WTC11 (cell line): ENCODE data around the gene LAMTOR1. TPM values are rescaled to one million over a fixed set of nuclear protein-coding genes. Genes with fewer than 3 reads are reported as not detected.

Source experiments
- ATAC-seq: fragments of 200-7000 bp; cut with Tn5 transposase; 2 replicates; pipeline ENCODE4 v1.10.0; 2021; ENCODE audit warnings: mild to moderate bottlenecking, moderate library complexity
- CTCF ChIA-PET: fragments of 300-600 bp; sonication (Branson Sonifier 250); formaldehyde crosslinking; loops from one replicate; lab custom pipeline; 2021; ENCODE audit warnings: antibody characterized with exemption; lab: Charles Lee
- POLR2A ChIA-PET: fragments of 350-600 bp; sonication (Branson Sonifier 250); formaldehyde crosslinking; loops from one replicate; lab custom pipeline; 2021; ENCODE audit warnings: antibody characterized with exemption; lab: Charles Lee
- DNase-seq: peaks from one replicate; pipeline ENCODE4 v3.0.0; 2021; ENCODE audit warnings: low spot score
- H3K27ac Mint-ChIP-seq: 2 replicates; pipeline ENCODE4 v1.8.0; 2021; ENCODE audit warnings: mixed read lengths
- H3K27me3 Mint-ChIP-seq: 2 replicates; pipeline ENCODE4 v1.8.0; 2021; ENCODE audit warnings: low read depth, mild to moderate bottlenecking, moderate library complexity, mixed read lengths
- H3K36me3 Mint-ChIP-seq: 2 replicates; pipeline ENCODE4 v1.8.0; 2021; ENCODE audit warnings: mixed read lengths
- H3K4me1 Mint-ChIP-seq: 2 replicates; pipeline ENCODE4 v1.8.0; 2022; ENCODE audit warnings: mixed read lengths
- H3K4me3 Mint-ChIP-seq: 2 replicates; pipeline ENCODE4 v1.8.0; 2021; ENCODE audit warnings: mild to moderate bottlenecking, moderate library complexity, mixed read lengths
- H3K9me3 Mint-ChIP-seq: 2 replicates; pipeline ENCODE4 v1.8.0; 2021; ENCODE audit warnings: mixed read lengths
- ATF1 ChIP-seq: sonication (generic); formaldehyde crosslinking; IDR thresholded peaks from 2 replicates; pipeline ENCODE4 v1.8.1; 2023; ENCODE audit warnings: mild to moderate bottlenecking, moderate library complexity, missing genetic modification reagents
- CBFB ChIP-seq: sonication (generic); formaldehyde crosslinking; IDR thresholded peaks from 2 replicates; pipeline ENCODE4 v1.8.1; 2022; ENCODE audit warnings: mild to moderate bottlenecking, low read depth, missing genetic modification reagents
- EMX1 ChIP-seq: fragments of 250-450 bp; sonication (Bioruptor Pico); IDR thresholded peaks from 2 replicates; pipeline ENCODE4 v1.8.0; 2021; ENCODE audit warnings: mild to moderate bottlenecking
- HMGA2 ChIP-seq: fragments of 250-450 bp; sonication (Bioruptor Pico); IDR thresholded peaks from 2 replicates; pipeline ENCODE4 v1.4.0; 2021; ENCODE audit warnings: mild to moderate bottlenecking, moderate library complexity
- JAZF1 ChIP-seq: fragments of 250-450 bp; sonication (Bioruptor Pico); IDR thresholded peaks from 2 replicates; pipeline ENCODE4 v1.9.0; 2021; ENCODE audit warnings: moderate library complexity, mild to moderate bottlenecking, inconsistent platforms
- NR2C2 ChIP-seq: sonication (generic); formaldehyde crosslinking; IDR thresholded peaks from 2 replicates; pipeline ENCODE4 v1.8.0; 2022; ENCODE audit warnings: mild to moderate bottlenecking, missing genetic modification reagents
- ZNF219 ChIP-seq: sonication (generic); formaldehyde crosslinking; IDR thresholded peaks from 2 replicates; pipeline ENCODE4 v1.8.0; 2023; ENCODE audit warnings: missing genetic modification reagents, mild to moderate bottlenecking, borderline replicate concordance
- ZNF232 ChIP-seq: sonication (generic); formaldehyde crosslinking; IDR thresholded peaks from 2 replicates; pipeline ENCODE4 v1.8.0; 2022; ENCODE audit warnings: mild to moderate bottlenecking, missing genetic modification reagents
- ZNF317 ChIP-seq: sonication (generic); formaldehyde crosslinking; IDR thresholded peaks from 2 replicates; pipeline ENCODE4 v1.8.1; 2023; ENCODE audit warnings: low read depth, mild to moderate bottlenecking, moderate library complexity, missing genetic modification reagents, borderline replicate concordance
- ZNF423 ChIP-seq: fragments of 250-450 bp; sonication (Bioruptor Pico); IDR thresholded peaks from 2 replicates; pipeline ENCODE4 v2.1.2; 2022; ENCODE audit warnings: mild to moderate bottlenecking, moderate library complexity
- total RNA-seq: library from RNA; stranded (reverse); gene quantifications from 3 replicates; pipeline ENCODE4 v1.2.3, GENCODE V29; 2021
- TF ChIP-seq, protein P1 (sequence below): fragments of 250-450 bp; sonication (Bioruptor Pico); IDR thresholded peaks from 2 replicates; pipeline ENCODE4 v2.1.2; 2022; ENCODE audit warnings: mild to moderate bottlenecking, moderate library complexity
- TF ChIP-seq, protein P2 (sequence below): sonication (generic); formaldehyde crosslinking; IDR thresholded peaks from 2 replicates; pipeline ENCODE4 v1.8.1; 2023; ENCODE audit warnings: mild to moderate bottlenecking, moderate library complexity, missing genetic modification reagents
- TF ChIP-seq, protein P3 (sequence below): sonication (generic); formaldehyde crosslinking; IDR thresholded peaks from 2 replicates; pipeline ENCODE4 v1.8.1; 2022; ENCODE audit warnings: mild to moderate bottlenecking, missing genetic modification reagents, moderate library complexity, borderline replicate concordance
- TF ChIP-seq, protein P4 (sequence below): sonication (generic); formaldehyde crosslinking; IDR thresholded peaks from 2 replicates; pipeline ENCODE4 v1.8.0; 2023; ENCODE audit warnings: missing genetic modification reagents
- TF ChIP-seq, protein P5 (sequence below): sonication (generic); formaldehyde crosslinking; IDR thresholded peaks from 2 replicates; pipeline ENCODE4 v1.8.0; 2023; ENCODE audit warnings: missing genetic modification reagents, mild to moderate bottlenecking, borderline replicate concordance
- TF ChIP-seq, protein P6 (sequence below): sonication (generic); formaldehyde crosslinking; IDR thresholded peaks from 2 replicates; pipeline ENCODE4 v1.8.1; 2023; ENCODE audit warnings: mild to moderate bottlenecking, missing genetic modification reagents
- TF ChIP-seq, protein P7 (sequence below): sonication (generic); formaldehyde crosslinking; conservative IDR thresholded peaks from 2 replicates; pipeline ENCODE4 v1.8.1; 2022; ENCODE audit warnings: mild to moderate bottlenecking, missing genetic modification reagents

LAMTOR1 gene
- total RNA-seq, 1 experiment from 2014 or later, result 79.4 TPM

DNA sequence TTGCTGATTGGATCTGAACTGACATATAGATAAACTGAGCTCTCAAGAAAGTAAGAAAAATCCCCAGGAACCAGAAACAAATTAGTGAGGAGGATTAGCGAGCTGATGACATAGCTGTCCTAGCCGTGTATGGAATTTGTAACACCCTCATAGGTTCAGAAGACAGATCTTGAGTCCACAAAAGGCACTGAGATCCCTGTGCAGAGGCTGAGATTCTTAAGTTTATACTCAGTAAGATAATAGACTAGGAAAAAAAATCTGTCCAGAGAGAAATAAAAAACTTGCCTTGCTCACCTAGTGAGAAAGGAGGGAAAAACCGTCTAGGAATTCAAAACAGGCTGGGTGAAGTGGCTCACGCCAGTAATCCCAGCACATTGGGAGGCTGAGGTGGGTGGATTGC lies 27.3 kb downstream of the LAMTOR1 start (continued):
- TF ChIP-seq, protein P1, sequence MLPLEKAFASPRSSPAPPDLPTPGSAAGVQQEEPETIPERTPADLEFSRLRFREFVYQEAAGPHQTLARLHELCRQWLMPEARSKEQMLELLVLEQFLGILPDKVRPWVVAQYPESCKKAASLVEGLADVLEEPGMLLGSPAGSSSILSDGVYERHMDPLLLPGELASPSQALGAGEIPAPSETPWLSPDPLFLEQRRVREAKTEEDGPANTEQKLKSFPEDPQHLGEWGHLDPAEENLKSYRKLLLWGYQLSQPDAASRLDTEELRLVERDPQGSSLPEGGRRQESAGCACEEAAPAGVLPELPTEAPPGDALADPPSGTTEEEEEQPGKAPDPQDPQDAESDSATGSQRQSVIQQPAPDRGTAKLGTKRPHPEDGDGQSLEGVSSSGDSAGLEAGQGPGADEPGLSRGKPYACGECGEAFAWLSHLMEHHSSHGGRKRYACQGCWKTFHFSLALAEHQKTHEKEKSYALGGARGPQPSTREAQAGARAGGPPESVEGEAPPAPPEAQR (CRISPR knock-in tag), result no peak
- no peak for TF ChIP-seq CBFB (CRISPR knock-in tag)
- TF ChIP-seq, protein P2, sequence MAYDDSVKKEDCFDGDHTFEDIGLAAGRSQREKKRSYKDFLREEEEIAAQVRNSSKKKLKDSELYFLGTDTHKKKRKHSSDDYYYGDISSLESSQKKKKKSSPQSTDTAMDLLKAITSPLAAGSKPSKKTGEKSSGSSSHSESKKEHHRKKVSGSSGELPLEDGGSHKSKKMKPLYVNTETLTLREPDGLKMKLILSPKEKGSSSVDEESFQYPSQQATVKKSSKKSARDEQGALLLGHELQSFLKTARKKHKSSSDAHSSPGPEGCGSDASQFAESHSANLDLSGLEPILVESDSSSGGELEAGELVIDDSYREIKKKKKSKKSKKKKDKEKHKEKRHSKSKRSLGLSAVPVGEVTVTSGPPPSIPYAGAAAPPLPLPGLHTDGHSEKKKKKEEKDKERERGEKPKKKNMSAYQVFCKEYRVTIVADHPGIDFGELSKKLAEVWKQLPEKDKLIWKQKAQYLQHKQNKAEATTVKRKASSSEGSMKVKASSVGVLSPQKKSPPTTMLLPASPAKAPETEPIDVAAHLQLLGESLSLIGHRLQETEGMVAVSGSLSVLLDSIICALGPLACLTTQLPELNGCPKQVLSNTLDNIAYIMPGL (CRISPR knock-in tag), result no peak
- TF ChIP-seq ZNF219 (CRISPR knock-in tag), result no peak

DNA sequence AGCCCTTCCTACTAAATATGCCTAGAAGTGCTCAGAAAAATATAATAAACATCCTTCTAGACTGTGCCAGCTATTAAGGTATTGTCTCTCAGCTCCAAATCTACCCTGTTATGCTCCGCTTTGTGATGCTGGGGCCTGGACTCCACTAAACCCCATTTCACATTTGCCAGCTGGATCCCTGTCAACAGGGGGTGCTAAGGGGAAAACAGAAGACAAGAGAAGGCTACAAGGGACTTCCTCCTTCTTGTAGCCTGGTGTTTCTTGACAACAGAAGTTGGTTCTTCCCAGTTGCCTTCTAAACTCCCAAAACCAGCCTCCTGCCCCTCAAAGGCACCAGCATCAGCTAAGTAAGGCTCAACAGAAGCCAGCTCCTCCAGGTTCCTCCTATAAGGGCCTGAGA lies 28.0 kb downstream of the LAMTOR1 start:
- peak; percentile 67 for ATAC-seq
- H3K27me3 Mint-ChIP-seq, result no peaks in the 10 kb centered on the region
- DNase-seq, result no peak
- no peaks in the 10 kb centered on the region for H3K9me3 Mint-ChIP-seq
- peak overlapping the region; percentile 55 for H3K27ac Mint-ChIP-seq
- ChIA-PET CTCF (interaction anchor here (1.0 to 4.5 kb wide), 9 partner anchors 9 to 60 kb away, joined by 3 to 26 read pairs (median 6); no protein-coding TSS in a partner anchor), POLR2A (no interaction called here)
- no peak for TF ChIP-seq ZNF317 (CRISPR knock-in tag)
- no peak for TF ChIP-seq ZNF232
- H3K4me1 Mint-ChIP-seq, result peaks cover 42% of the 10 kb centered on the region
- H3K4me3 Mint-ChIP-seq, result no peak overlapping the region
- H3K36me3 Mint-ChIP-seq, result peaks cover 7% of the 10 kb centered on the region; the same call in 1 of the 2 replicates

DNA sequence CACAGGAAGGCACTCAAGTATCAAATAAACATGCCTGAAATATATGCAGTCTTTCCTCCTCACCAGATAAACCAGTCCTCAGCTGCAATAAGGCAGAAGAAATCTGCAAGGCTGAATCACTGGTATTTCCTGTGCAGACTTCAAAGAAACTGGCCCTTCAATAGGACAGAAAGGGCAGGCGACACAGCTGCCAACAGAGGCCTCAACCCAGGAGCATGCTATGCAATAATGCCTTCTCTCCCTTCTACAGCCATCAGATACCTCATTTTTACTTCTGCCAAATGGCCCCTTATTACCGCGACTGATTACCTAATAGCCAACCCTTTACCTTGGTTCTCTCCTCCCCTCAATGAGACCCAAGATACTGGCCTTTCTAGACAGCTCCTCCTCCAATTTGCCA lies 30.7 kb downstream of the LAMTOR1 start:
- ChIA-PET CTCF (interaction anchor here (0.7 to 5.1 kb wide), 4 partner anchors 13 to 47 kb away, joined by 3 to 28 read pairs (median 4); no protein-coding TSS in a partner anchor), POLR2A (interaction anchor here (0.6 kb wide), 1 partner anchor 112 kb away, joined by 3 read pairs; no protein-coding TSS in a partner anchor)
- DNase-seq, result no peak
- no peak for ATAC-seq
- Mint-ChIP-seq H3K36me3 (peaks cover 15% of the 10 kb centered on the region), H3K4me3 (no peak overlapping the region), H3K4me1 (peaks cover 45% of the 10 kb centered on the region), H3K27ac (peak overlapping the region; percentile 79), H3K27me3 (no peaks in the 10 kb centered on the region), H3K9me3 (no peaks in the 10 kb centered on the region)
- TF ChIP-seq, protein P3, sequence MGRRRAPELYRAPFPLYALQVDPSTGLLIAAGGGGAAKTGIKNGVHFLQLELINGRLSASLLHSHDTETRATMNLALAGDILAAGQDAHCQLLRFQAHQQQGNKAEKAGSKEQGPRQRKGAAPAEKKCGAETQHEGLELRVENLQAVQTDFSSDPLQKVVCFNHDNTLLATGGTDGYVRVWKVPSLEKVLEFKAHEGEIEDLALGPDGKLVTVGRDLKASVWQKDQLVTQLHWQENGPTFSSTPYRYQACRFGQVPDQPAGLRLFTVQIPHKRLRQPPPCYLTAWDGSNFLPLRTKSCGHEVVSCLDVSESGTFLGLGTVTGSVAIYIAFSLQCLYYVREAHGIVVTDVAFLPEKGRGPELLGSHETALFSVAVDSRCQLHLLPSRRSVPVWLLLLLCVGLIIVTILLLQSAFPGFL (CRISPR knock-in tag), result no peak
- TF ChIP-seq EMX1 (CRISPR knock-in tag), result no peak
- TF ChIP-seq, protein P4, sequence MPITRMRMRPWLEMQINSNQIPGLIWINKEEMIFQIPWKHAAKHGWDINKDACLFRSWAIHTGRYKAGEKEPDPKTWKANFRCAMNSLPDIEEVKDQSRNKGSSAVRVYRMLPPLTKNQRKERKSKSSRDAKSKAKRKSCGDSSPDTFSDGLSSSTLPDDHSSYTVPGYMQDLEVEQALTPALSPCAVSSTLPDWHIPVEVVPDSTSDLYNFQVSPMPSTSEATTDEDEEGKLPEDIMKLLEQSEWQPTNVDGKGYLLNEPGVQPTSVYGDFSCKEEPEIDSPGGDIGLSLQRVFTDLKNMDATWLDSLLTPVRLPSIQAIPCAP (CRISPR knock-in tag), result no peak
- no peak for TF ChIP-seq NR2C2 (CRISPR knock-in tag)
- TF ChIP-seq, protein P5, sequence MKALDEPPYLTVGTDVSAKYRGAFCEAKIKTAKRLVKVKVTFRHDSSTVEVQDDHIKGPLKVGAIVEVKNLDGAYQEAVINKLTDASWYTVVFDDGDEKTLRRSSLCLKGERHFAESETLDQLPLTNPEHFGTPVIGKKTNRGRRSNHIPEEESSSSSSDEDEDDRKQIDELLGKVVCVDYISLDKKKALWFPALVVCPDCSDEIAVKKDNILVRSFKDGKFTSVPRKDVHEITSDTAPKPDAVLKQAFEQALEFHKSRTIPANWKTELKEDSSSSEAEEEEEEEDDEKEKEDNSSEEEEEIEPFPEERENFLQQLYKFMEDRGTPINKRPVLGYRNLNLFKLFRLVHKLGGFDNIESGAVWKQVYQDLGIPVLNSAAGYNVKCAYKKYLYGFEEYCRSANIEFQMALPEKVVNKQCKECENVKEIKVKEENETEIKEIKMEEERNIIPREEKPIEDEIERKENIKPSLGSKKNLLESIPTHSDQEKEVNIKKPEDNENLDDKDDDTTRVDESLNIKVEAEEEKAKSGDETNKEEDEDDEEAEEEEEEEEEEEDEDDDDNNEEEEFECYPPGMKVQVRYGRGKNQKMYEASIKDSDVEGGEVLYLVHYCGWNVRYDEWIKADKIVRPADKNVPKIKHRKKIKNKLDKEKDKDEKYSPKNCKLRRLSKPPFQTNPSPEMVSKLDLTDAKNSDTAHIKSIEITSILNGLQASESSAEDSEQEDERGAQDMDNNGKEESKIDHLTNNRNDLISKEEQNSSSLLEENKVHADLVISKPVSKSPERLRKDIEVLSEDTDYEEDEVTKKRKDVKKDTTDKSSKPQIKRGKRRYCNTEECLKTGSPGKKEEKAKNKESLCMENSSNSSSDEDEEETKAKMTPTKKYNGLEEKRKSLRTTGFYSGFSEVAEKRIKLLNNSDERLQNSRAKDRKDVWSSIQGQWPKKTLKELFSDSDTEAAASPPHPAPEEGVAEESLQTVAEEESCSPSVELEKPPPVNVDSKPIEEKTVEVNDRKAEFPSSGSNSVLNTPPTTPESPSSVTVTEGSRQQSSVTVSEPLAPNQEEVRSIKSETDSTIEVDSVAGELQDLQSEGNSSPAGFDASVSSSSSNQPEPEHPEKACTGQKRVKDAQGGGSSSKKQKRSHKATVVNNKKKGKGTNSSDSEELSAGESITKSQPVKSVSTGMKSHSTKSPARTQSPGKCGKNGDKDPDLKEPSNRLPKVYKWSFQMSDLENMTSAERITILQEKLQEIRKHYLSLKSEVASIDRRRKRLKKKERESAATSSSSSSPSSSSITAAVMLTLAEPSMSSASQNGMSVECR, result no peak
- TF ChIP-seq, protein P6, sequence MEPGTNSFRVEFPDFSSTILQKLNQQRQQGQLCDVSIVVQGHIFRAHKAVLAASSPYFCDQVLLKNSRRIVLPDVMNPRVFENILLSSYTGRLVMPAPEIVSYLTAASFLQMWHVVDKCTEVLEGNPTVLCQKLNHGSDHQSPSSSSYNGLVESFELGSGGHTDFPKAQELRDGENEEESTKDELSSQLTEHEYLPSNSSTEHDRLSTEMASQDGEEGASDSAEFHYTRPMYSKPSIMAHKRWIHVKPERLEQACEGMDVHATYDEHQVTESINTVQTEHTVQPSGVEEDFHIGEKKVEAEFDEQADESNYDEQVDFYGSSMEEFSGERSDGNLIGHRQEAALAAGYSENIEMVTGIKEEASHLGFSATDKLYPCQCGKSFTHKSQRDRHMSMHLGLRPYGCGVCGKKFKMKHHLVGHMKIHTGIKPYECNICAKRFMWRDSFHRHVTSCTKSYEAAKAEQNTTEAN (CRISPR knock-in tag), result no peak
- TF ChIP-seq, protein P7, sequence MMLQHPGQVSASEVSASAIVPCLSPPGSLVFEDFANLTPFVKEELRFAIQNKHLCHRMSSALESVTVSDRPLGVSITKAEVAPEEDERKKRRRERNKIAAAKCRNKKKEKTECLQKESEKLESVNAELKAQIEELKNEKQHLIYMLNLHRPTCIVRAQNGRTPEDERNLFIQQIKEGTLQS (CRISPR knock-in tag), result no peak
- TF ChIP-seq HMGA2, result no peak
- no peak for TF ChIP-seq JAZF1 (CRISPR knock-in tag)
- TF ChIP-seq ATF1 (CRISPR knock-in tag), result no peak
- TF ChIP-seq ZNF423 (CRISPR knock-in tag), result no peak
